MM.1S (cell line): ENCODE results near the gene FLRT3.

ENCODE experiments used
- DNase-seq: peaks from one replicate; pipeline ENCODE4 v3.0.0-alpha.2; 2015
- H2AFZ ChIP-seq: fragments of 300-600 bp; sonication (generic); 2 replicates; pipeline ENCODE4 v1.6.0; 2016; ENCODE audit warnings: antibody characterized with exemption, low read length
- H3F3A ChIP-seq: fragments of 300-600 bp; sonication (generic); 2 replicates; pipeline ENCODE4 v1.6.1; 2016; ENCODE audit warnings: mild to moderate bottlenecking, antibody characterized with exemption, low read length, moderate library complexity, mixed read lengths; ENCODE audit not compliant: insufficient read depth
- H3K27ac ChIP-seq: fragments of 300-600 bp; sonication (generic); 2 replicates; pipeline ENCODE4 v1.5.1; 2016; ENCODE audit warnings: mild to moderate bottlenecking, low read length
- H3K27me3 ChIP-seq: fragments of 300-600 bp; sonication (generic); replicated peaks from 2 replicates; pipeline ENCODE4 v1.6.0; 2016; ENCODE audit warnings: low read length; ENCODE audit not compliant: insufficient read depth
- H3K36me3 ChIP-seq: fragments of 300-600 bp; sonication (generic); replicated peaks from 2 replicates; pipeline ENCODE4 v1.6.1; 2016; ENCODE audit warnings: mild to moderate bottlenecking, low read length, mixed read lengths; ENCODE audit not compliant: insufficient read depth
- H3K4me1 ChIP-seq: fragments of 300-600 bp; sonication (generic); 2 replicates; pipeline ENCODE4 v1.6.1; 2016; ENCODE audit warnings: low read length, mixed read lengths
- H3K4me2 ChIP-seq: fragments of 300-600 bp; sonication (generic); 2 replicates; pipeline ENCODE4 v1.6.0; 2016; ENCODE audit warnings: low read depth, low read length
- H3K4me3 ChIP-seq: fragments of 300-600 bp; sonication (generic); 2 replicates; pipeline ENCODE4 v1.5.1; 2016; ENCODE audit warnings: low read length, mixed read lengths
- H3K79me2 ChIP-seq: fragments of 300-600 bp; sonication (generic); 2 replicates; pipeline ENCODE4 v1.6.1; 2016; ENCODE audit warnings: mixed run types, low read length, mixed read lengths
- H3K9ac ChIP-seq: fragments of 300-600 bp; sonication (generic); 2 replicates; pipeline ENCODE4 v1.6.1; 2016; ENCODE audit warnings: low read length, mixed read lengths
- H3K9me2 ChIP-seq: fragments of 300-600 bp; sonication (generic); replicated peaks from 2 replicates; pipeline ENCODE4 v1.6.1; 2016; ENCODE audit warnings: mild to moderate bottlenecking, low read length, mixed read lengths; ENCODE audit not compliant: insufficient read depth
- H3K9me3 ChIP-seq: fragments of 300-600 bp; sonication (generic); replicated peaks from 2 replicates; pipeline ENCODE4 v1.6.1; 2016; ENCODE audit warnings: mild to moderate bottlenecking, low read length, mixed read lengths; ENCODE audit not compliant: insufficient read depth
- H4K20me1 ChIP-seq: fragments of 300-600 bp; sonication (generic); 2 replicates; pipeline ENCODE4 v1.6.1; 2016; ENCODE audit warnings: mild to moderate bottlenecking, low read length, moderate library complexity, mixed read lengths; ENCODE audit not compliant: insufficient read depth
- EZH2 ChIP-seq: fragments of 300-600 bp; sonication (generic); optimal IDR thresholded peaks from 2 replicates; pipeline ENCODE3; 2017; ENCODE audit warnings: low read depth, mild to moderate bottlenecking, antibody characterized with exemption, low read length, mixed read lengths
- EZH2phosphoT487 ChIP-seq: fragments of 300-600 bp; sonication (generic); IDR thresholded peaks from 2 replicates; pipeline ENCODE4 v1.6.1; 2018; ENCODE audit warnings: antibody characterized with exemption, low read length
- TF ChIP-seq, protein P1 (sequence below): fragments of 300-600 bp; sonication (generic); IDR thresholded peaks from 2 replicates; pipeline ENCODE4 v1.5.1; 2016; ENCODE audit warnings: antibody characterized with exemption, low read length, mixed read lengths

The FLRT3 gene

DNA sequence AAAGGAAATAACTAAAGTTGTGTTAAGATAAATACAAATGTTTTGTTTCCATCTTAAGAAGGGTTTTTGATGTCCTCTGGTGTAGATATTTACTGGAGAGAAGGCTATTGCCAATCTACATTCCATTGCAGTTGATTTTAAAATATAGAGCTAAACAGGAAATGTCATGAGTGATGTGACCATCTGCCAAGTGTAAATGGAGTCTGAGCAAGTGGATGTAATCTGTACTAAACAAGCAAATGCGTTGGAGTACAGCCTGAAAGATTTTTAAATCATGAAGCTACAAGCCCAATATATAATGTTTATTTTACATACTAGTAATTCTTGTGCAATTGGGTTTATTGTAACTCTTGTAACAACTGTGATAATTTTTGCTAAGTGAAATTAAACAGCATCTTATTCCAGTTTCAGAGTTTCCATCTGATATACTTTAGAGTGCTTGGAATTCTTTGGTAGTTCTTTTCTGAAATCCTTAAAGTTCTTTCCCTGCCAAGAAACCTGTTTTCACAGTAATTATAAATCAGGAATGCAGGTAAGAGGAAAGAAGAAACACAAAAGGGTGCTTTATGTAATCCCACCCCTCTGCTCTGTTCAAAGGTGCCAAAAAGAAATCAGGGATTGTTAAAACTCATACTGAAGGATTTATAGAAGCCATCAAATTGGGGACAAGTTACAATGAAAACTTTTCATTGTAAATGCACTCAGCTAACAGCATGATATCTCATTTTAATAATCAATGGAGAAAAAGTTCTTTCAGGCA lies 47.2 kb upstream of the FLRT3 start:
- Histone ChIP-seq H2AFZ (no peak overlapping the region), H3K9me2 (no peaks in the 10 kb centered on the region), H4K20me1 (no peaks in the 10 kb centered on the region), H3K27me3 (no peaks in the 10 kb centered on the region), H3K4me3 (no peak overlapping the region), H3K27ac (no peak overlapping the region), H3K9ac (no peak overlapping the region), H3K36me3 (no peaks in the 10 kb centered on the region), H3K4me1 (no peaks in the 10 kb centered on the region), H3F3A (no peaks in the 10 kb centered on the region), H3K4me2 (no peak overlapping the region), H3K79me2 (no peaks in the 10 kb centered on the region), H3K9me3 (no peaks in the 10 kb centered on the region)
- TF ChIP-seq EZH2phosphoT487, result no peak
- TF ChIP-seq, protein P1, sequence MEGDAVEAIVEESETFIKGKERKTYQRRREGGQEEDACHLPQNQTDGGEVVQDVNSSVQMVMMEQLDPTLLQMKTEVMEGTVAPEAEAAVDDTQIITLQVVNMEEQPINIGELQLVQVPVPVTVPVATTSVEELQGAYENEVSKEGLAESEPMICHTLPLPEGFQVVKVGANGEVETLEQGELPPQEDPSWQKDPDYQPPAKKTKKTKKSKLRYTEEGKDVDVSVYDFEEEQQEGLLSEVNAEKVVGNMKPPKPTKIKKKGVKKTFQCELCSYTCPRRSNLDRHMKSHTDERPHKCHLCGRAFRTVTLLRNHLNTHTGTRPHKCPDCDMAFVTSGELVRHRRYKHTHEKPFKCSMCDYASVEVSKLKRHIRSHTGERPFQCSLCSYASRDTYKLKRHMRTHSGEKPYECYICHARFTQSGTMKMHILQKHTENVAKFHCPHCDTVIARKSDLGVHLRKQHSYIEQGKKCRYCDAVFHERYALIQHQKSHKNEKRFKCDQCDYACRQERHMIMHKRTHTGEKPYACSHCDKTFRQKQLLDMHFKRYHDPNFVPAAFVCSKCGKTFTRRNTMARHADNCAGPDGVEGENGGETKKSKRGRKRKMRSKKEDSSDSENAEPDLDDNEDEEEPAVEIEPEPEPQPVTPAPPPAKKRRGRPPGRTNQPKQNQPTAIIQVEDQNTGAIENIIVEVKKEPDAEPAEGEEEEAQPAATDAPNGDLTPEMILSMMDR, result no peak
- TF ChIP-seq EZH2, result no peak
- no peak for DNase-seq

GRCh38 chr20:14383335-14383734 lies 45.9 kb upstream of the FLRT3 start:
- TF ChIP-seq EZH2phosphoT487, result no peak
- TF ChIP-seq EZH2, result no peak
- TF ChIP-seq, protein P1, result no peak
- no peak for DNase-seq
- H3K4me2 ChIP-seq, result no peak overlapping the region

DNA sequence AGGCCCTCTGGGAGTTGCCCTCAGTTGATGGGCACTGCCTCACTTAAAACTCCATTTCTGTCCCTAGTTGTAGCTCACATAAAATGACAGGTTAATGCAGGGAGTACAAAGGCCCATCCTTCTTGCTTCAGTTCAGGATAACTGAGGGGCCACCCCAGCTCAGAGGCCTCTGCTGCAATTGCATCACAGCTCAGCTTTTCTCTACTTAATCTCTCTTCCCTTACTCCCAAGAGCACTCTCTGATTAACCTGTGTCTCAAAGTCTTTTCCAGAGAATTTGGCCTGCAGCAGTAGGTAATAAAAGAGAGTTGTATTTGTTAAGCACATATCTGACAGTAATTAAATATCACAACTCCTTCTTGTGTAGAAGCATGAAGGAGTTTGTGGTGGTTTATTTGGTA lies 40.9 kb upstream of the FLRT3 start:
- Histone ChIP-seq H3K9me3 (no peaks in the 10 kb centered on the region), H3K27ac (no peak overlapping the region), H3K4me3 (no peak overlapping the region), H3K4me2 (no peak overlapping the region), H3K36me3 (no peaks in the 10 kb centered on the region), H3K27me3 (no peaks in the 10 kb centered on the region), H4K20me1 (no peaks in the 10 kb centered on the region), H3K9me2 (no peaks in the 10 kb centered on the region), H3K79me2 (no peaks in the 10 kb centered on the region), H2AFZ (no peak overlapping the region), H3K4me1 (no peaks in the 10 kb centered on the region), H3F3A (no peaks in the 10 kb centered on the region), H3K9ac (no peak overlapping the region)
- no peak for TF ChIP-seq EZH2phosphoT487
- TF ChIP-seq, protein P1, result no peak
- no peak for DNase-seq

More at GRCh38 chr20:14383335-14383734, 45.9 kb upstream of the FLRT3 start:
- no peaks in the 10 kb centered on the region for H3K36me3 ChIP-seq
- no peak overlapping the region for H3K9ac ChIP-seq
- H4K20me1 ChIP-seq, result no peaks in the 10 kb centered on the region
- no peaks in the 10 kb centered on the region for H3K79me2 ChIP-seq
- no peaks in the 10 kb centered on the region for H3K9me2 ChIP-seq
- no peaks in the 10 kb centered on the region for H3K27me3 ChIP-seq
- no peak overlapping the region for H2AFZ ChIP-seq
- no peak overlapping the region for H3K27ac ChIP-seq
- H3K4me3 ChIP-seq, result no peak overlapping the region
- no peaks in the 10 kb centered on the region for H3K4me1 ChIP-seq
- H3F3A ChIP-seq, result no peaks in the 10 kb centered on the region
- H3K9me3 ChIP-seq, result no peaks in the 10 kb centered on the region
